ENCODE results near the gene LLGL2.

- no peak for TF ChIP-seq CTCF (IDR thresholded peaks at IDR 0.05)
- TF ChIP-seq POLR2A (IDR thresholded peaks at IDR 0.05): no peak
- TF ChIP-seq POLR2AphosphoS5 (IDR thresholded peaks at IDR 0.05): no peak
These were observed 23.3 kb upstream of the LLGL2 start for GRCh38 chr17:75502072-75502720.
